GM19025 (cell line): ENCODE measurements around the gene TSPAN5.

Experiments
- ATAC-seq: cut with Tn5 transposase; IDR thresholded peaks from one replicate; pipeline ENCODE4 v1.9.1; 2021; ENCODE audit warnings: mild to moderate bottlenecking, low read depth, moderate library complexity; ENCODE audit not compliant: unreplicated experiment

The TSPAN5 gene

GRCh38 chr4:98646422-98646821, 12.0 kb downstream of the TSPAN5 start:
- ATAC-seq = no peak

DNA sequence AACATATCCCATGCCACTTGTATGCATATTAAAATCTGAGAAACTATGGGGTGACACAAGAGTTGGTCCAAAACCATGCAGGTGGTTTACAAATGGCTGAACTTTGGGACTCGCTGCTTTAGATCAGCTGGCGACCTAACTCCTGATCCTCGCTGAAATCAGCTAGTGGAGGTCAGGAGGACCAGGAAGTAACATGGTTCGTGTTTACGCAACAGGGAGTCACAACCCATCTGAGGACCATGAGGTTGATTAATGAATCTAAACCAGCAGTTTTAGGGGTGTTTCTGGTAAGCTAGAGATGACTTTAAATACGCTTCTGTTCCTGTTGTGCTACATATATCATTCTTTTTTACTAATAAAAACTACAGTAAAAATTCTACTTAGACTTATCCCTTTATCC, 12.9 kb downstream of the TSPAN5 start:
- no peak for ATAC-seq

DNA sequence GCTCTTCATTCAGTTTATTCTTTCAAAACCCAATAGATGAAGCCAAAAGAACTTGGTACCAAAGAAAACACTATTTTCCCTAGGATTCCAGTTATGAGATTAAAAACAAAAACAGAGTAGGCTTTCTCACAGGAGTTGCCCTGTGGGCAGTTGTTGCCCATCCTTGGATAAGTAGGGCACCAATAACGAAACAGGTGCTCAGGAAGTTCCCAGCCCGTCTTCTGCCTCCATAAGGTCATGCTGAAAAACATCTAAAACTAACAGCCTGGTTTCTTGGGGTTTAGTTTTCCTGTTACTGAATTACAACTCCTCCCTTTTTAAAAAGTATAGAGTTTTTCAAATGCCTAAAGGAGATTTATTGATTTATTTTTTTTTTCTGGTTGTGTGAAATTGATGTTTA, 14.7 kb downstream of the TSPAN5 start:
- ATAC-seq = no peak

DNA sequence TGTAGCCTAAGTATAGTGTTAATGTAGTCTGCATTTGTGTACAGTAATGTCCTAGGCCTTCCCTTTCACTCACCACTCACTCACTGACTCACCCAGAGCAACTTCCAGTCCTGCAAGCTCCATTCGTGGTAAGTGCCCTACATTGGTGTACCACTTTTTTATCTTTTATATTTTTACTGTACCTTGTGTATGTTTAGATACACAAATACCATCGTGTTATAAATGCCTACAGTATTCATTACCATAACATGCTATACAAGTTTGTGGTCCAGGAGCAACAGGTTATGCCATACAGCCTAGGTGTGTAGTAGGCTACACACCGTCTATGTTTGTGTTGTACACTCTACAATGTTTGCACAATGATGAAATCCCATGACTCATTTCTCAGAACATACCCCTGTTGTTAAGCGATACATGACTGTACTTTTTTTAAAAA, 15.4 kb downstream of the TSPAN5 start:
- ATAC-seq = no peak

DNA sequence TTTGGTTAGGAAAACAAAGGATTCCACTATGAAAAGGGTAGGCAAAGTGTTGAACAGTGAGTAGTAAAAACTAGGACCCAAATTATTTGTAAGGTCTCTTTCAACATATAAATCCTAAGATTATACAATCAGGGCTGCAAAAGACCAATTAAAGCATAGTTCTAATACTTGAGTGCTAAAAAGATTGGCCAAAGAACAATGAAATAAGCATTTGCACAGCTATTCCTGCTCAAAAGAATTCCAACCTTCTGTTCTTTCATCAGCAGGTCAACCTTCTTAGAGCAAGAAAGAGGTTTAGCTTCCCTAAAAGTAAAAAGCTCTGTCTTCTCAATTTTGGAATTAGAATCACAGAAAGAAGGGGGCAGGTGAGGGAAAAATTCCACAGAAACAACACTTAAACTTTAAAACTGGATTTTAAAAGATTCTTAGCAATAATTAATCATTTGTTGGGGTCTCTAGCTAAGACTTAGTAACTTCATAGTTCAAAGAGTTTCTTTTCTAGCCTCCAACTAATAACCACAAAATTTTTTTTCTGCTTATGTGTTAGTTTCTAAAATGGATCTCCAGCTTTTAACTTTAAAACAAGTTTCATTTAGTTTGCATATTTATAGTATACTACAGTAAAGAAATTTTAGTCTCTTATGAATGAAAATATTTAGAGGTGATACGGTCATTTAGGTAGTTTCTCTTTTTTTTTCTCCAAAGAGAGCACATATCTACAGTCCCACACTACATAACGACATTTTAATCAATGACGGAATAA, 16.3 kb downstream of the TSPAN5 start:
- ATAC-seq = no peak

DNA sequence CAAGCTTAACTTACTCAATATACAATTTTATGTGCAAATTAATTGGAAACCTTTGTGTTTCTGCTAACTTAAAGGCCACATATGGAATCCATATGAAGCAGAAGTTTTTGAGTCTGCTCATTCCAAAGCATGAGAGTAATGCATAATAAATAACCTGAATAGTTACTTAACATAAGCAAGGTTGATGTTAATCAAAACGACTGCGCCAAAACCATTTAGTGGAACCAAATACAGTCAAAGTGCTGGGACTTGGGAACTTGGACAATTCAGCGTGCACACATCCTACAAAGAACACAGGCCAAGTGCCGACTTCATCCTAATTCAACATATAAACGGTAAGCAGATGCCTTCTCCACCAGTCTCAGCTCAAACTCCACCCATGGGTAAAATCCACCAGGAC, 17.0 kb downstream of the TSPAN5 start:
- ATAC-seq = no peak

- ATAC-seq = no peak
Measured at GRCh38 chr4:98639523-98639922, 18.9 kb downstream of the TSPAN5 start.

DNA sequence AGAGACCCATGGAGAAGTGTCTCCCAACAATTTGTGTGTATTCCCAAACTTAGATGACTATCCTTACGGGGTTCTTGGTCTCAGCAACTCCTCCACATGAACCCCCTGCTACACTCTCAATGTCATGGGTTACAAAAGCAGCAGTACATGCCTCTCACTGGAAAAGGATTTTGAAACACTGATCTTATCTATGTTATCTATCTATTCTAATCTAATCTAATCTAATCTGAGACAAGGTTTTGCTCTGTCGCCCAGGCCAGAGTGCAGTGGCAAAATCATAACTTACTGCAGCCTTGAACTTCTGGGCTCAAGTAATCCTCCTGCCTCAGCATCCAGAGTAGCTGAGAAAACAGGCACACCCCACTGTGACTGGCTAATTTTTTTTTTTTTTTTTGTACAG, 19.3 kb downstream of the TSPAN5 start:
- no peak for ATAC-seq

GRCh38 chr4:98638661-98639060, 19.8 kb downstream of the TSPAN5 start:
- no peak for ATAC-seq

- no peak for ATAC-seq
Measured at GRCh38 chr4:98634061-98634460, 24.4 kb downstream of the TSPAN5 start.

DNA sequence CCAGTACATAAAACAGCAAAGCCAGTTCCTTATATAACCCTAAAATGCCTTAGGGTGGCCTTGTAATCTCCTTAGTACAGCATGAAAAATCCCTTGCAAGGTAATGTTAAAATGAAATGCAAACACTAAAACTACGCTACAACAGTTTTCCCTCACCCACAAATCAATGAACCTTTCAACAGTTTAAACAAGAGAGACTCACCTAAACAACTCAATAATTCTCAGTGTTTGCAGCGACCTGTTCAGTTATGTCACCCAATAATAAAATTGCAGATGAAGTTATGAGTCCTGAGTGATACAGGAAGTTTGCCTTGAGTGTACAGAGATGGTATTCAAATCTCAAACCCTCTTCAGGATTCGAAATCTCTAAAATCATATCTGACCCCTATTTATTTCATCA, 25.3 kb downstream of the TSPAN5 start:
- no peak for ATAC-seq

GRCh38 chr4:98632258-98632657, 26.2 kb downstream of the TSPAN5 start:
- ATAC-seq = no peak

- no peak for ATAC-seq
Measured at GRCh38 chr4:98631506-98631905, 26.9 kb downstream of the TSPAN5 start.

DNA sequence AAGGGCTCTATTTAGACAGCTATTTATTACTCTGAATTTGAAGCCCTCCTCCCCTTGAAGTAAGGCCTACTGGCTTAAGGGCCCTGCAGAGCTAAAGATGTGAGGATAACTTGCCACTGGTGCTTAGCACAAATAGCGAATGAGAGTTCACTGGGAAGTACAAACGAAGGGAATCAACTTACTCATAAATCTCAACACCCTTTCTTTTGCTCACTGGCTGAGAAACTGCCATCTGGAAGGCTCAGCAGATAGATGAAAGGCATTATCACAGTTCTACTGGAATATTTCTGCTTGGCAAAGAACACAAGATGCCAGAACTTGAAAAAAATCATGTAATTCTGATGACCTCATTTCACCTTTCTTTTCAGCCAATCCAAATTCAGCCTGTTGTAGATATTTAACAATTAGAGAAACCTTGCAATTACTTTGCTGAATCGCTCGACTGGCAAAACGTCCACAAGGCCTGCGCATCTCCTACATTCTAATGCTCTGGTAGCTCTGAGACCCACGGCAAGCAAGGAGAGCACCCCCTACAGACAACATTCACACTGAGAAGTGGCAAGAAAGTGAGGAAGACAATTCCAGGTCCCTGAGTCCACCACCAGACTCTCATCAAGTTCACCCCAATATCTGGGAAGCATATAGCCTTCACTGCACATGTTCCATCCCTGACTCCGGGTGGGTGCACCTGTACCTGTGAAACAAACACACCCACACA, 27.5 kb downstream of the TSPAN5 start:
- ATAC-seq = no peak

DNA sequence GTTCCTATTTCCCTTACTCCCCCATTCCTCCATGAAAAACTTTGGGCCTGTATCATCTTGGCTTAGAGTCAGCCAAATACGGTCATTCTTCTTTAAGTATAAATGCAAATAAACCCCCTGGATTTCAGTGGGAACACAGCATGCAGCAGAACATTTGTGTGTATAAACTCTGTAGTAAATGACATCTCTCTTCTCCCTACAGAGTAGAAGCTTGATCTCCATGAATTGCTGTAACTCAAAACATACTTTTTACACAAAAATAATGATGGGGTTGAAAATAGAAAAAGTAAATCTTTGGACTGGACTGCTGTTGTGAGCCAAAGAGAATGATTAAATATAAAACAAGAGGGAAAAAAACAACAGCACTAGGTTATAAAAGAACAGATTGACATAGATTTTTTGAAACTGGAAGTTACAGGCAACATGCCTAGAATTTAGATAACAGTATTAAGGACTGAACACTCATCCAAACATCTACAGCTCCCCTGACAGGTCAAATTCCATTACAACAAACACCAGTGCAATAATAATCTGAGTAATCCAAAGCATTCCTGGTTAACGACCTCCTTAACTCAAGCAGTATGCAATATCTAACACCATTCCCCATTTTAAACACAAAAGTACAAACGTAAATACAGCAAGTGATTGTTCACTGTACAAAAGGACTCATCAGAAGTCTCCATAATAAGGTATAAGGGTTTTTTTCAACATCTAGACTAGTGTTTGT, 30.7 kb downstream of the TSPAN5 start:
- no peak for ATAC-seq

- no peak for ATAC-seq
Measured at GRCh38 chr4:98626350-98626749, 32.1 kb downstream of the TSPAN5 start.

DNA sequence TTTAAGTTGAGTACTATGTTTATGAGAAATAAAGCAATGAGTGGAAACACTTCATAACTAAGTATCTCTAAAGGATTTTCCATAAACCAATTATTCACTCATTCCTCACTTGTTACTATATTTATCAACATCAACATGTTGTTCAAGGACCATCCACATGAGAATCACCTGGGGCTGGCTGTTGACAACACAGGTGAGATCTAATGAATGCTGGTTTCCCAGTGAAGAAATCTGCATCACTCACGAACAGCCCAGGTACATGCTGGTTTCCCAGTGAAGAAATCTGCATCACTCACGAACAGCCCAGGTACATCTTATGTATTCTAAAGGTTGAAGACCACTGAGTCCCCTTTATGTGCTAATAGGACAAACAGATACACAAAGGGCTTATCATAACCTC, 32.5 kb downstream of the TSPAN5 start:
- no peak for ATAC-seq

DNA sequence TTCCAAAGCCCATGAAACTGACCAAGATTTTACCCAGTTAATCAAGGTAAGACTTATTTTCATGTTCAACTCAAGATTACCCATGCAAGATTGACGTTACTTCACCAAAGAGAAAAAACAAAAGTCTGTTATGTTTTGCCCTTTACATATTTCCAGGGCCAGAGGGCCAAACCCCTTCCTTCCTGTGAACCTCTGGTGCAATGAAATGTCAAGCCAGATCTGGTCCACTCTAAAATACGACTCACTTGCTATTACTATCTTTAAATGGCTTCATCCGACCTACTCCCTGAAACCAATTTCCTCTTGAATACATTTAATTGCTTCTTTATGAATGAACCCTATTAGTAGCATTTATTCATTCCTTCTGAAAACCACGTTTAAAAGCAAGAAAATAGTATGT, 33.0 kb downstream of the TSPAN5 start:
- ATAC-seq = no peak

DNA sequence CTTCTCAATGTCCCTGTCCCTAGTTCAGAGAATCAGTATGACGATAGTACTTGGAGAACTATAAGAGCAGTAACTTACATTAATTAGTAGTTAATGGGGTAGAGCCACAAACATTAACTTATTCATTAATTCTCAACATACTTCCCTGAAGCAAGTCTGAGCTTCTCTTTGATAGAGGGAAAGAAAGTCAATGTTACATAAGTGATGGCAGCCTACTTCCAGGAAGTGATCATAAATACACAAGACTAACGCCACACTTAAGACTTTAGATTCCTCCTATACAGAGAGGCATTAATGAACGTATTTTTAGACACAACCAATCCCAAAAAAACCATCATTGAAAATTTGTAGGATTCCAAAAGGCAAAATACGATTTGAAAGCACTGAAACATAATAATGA, 33.8 kb downstream of the TSPAN5 start:
- no peak for ATAC-seq

GRCh38 chr4:98624144-98624543, 34.3 kb downstream of the TSPAN5 start:
- ATAC-seq = no peak

GRCh38 chr4:98623126-98623802, 35.1 kb downstream of the TSPAN5 start:
- no peak for ATAC-seq
